IPS DF 4.7 (cell line): ENCODE measurements around the gene PCBP3.
"Not testable (repeated sequence)": the region's sequence is repeated elsewhere in the genome, so short reads cannot be mapped to it uniquely, and the experiment has no call there.

Source experiments
- DNase-seq: peaks from one replicate; pipeline ENCODE4 v3.0.0-alpha.2; 2013; ENCODE audit warnings: low spot score; ENCODE audit errors: extremely low read depth

The PCBP3 gene

GRCh38 chr21:45643021-45643980 is at the start of gene PCBP3:
TSS of gene PCBP3 (plus strand) at chr21:45643725. CDS start at chr21:45850086, 206,361 bp downstream.
- DNase-seq, result no peak

GRCh38 chr21:45594721-45595489 is 48.6 kb upstream of the PCBP3 start:
- DNase-seq, result no peak

- no peak for DNase-seq
These were observed 47.8 kb upstream of the PCBP3 start for GRCh38 chr21:45595574-45596295.

- DNase-seq, result peak; percentile 46
These were observed 46.7 kb upstream of the PCBP3 start for GRCh38 chr21:45596704-45597318.

- DNase-seq, result no peak
These were observed 45.4 kb upstream of the PCBP3 start for GRCh38 chr21:45598109-45598508.

GRCh38 chr21:45598666-45599065 is 44.9 kb upstream of the PCBP3 start:
- no peak for DNase-seq

GRCh38 chr21:45599146-45599581 is 44.4 kb upstream of the PCBP3 start:
- DNase-seq, result no peak

GRCh38 chr21:45600248-45600647 is 43.3 kb upstream of the PCBP3 start:
- no peak for DNase-seq

GRCh38 chr21:45601551-45601950 is 42.0 kb upstream of the PCBP3 start:
- DNase-seq, result no peak

GRCh38 chr21:45602106-45602505 is 41.4 kb upstream of the PCBP3 start:
- DNase-seq, result no peak

- DNase-seq, result no peak
These were observed 40.0 kb upstream of the PCBP3 start for GRCh38 chr21:45603481-45603880.

- not testable (repeated sequence) for DNase-seq
These were observed 38.8 kb upstream of the PCBP3 start for GRCh38 chr21:45604681-45605080.

- no peak for DNase-seq
These were observed 36.3 kb upstream of the PCBP3 start for GRCh38 chr21:45607021-45607908.

- no peak for DNase-seq
These were observed 35.6 kb upstream of the PCBP3 start for GRCh38 chr21:45607909-45608295.

GRCh38 chr21:45608747-45609470 is 34.6 kb upstream of the PCBP3 start:
- DNase-seq, result not testable (repeated sequence)

- DNase-seq, result not testable (repeated sequence)
These were observed 33.9 kb upstream of the PCBP3 start for GRCh38 chr21:45609616-45610015.

- no peak for DNase-seq
These were observed 32.2 kb upstream of the PCBP3 start for GRCh38 chr21:45611296-45611695.

GRCh38 chr21:45611939-45612664 is 31.4 kb upstream of the PCBP3 start:
- no peak for DNase-seq

GRCh38 chr21:45612665-45613019 is 30.9 kb upstream of the PCBP3 start:
- not testable (repeated sequence) for DNase-seq
